GM19372 (cell line): ENCODE measurements around the gene AMFR.

Experiments used
- ATAC-seq: cut with Tn5 transposase; IDR thresholded peaks from one replicate; pipeline ENCODE4 v1.9.1; 2021; ENCODE audit warnings: mild to moderate bottlenecking, low read depth, moderate library complexity; ENCODE audit not compliant: unreplicated experiment

AMFR gene

DNA sequence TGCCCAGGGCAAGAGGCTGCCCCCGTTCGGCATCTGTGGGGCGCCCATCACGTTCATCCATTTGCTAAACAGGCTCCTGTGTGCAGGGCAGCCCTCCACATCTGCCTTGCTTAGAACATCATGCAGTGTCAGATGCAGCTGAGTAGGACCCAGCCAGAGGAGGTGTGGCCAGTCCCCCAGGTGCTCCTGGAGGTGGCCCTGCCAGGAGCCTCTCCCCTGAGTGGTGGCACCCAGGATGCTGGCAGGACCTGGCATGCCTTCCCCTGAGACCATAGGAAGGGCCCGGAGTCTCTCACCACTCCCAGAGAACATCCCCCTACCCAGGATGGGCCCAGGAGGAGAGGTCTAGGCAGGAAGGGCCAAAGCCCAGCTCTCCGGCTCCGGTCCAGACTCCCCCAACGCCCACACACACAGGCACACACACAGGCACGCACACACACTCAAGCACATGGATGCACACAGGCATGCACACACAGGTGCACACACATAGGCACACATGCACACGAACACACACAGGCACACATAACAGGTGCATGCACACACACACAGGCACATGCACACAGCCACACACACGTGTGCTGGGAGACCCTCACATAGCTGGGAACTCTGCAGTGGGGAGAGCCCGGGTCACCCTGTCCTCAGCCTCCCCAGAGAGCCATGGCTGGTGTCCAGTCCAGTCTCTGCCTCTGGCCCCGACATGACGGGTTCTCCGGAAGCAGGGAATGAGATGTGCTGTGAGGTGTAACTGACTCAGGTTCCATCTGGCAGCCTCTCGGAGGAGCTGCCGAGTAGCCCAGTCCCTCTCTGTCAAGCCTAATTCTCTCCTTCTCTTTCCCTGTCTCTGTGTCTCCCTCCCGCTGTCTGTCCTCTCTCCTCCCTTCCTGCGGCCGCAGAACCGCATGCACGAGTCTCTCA is 74.6 kb downstream of the AMFR start:
- ATAC-seq, result no peak

GRCh38 chr16:56349711-56350161 is 75.6 kb downstream of the AMFR start:
- ATAC-seq, result no peak

- ATAC-seq, result no peak
Observed at GRCh38 chr16:56349086-56349415, 76.3 kb downstream of the AMFR start.

GRCh38 chr16:56348168-56349085 is 76.9 kb downstream of the AMFR start:
- no peak for ATAC-seq

DNA sequence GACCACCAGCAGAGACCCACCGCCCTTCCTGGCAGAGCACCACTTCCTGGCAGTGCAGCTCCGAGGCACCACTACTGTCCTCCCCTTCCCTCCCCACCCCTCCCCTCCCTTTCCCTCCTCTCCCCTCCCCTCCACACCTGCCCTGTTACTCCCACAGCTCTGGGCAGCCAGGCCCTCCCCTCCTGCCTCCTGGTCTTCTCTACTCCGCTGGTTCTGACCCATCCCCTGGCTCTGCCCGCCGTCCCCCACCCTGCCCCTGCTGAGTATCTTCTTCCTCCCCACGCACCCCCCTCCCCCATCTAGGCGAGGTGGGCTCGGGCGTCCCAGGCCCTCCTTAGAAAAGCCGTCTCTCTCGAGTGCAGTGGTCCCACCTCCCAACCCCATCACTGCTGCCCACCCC is 77.7 kb downstream of the AMFR start:
- ATAC-seq, result no peak

DNA sequence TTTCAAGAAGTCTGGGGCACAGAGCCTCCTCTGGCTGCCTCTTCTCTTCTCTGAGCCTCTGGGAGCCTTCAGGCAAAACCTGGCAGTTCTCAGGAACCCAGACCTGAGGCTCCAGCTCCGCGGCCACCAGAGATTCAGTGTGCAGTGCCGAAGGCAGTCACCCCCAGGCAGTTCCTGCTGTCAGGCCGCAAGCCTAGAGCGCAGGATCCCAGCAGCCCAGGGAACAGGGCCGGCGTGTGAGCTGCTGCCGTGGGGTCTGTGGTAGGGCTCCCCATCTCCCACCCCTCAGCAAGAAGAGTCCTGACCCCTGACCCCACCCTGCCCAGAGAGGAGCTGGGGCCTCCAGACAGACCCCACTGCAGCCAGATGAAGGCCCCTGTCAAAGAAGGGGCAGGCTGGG is 78.2 kb downstream of the AMFR start:
- no peak for ATAC-seq

GRCh38 chr16:56346131-56346890 is 79.0 kb downstream of the AMFR start:
- ATAC-seq, result no peak

DNA sequence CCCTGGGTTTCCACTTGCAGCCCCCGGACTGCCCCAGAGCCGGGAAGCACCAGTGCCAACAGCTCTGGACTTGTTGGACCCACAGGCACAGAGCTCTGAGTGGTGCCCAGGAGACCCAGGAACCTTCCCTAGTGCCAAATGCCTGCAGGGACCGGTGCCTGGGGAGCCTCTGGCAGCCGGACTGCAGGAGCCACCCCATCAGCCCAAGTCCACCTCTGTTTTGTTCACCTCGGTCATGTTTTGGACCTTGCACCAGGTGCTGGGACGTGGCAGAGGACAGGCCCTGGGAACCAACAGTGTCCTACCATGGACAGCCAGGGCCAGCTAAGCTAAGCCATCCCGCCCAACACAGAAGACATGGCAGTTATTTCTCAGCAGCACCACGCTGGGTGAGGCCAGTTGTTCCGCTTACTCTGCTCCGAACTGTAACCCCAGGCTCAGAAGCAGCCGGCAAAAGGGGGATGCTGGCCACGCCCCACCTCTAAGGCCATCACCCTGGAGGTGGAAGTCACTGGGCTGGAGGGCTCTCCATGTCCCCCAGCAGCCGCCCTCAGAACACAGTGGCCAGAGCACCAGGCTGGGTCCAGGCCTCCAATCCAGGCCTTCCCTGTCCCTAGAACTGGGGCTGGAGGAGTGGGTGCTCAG is 79.8 kb downstream of the AMFR start:
- no peak for ATAC-seq

DNA sequence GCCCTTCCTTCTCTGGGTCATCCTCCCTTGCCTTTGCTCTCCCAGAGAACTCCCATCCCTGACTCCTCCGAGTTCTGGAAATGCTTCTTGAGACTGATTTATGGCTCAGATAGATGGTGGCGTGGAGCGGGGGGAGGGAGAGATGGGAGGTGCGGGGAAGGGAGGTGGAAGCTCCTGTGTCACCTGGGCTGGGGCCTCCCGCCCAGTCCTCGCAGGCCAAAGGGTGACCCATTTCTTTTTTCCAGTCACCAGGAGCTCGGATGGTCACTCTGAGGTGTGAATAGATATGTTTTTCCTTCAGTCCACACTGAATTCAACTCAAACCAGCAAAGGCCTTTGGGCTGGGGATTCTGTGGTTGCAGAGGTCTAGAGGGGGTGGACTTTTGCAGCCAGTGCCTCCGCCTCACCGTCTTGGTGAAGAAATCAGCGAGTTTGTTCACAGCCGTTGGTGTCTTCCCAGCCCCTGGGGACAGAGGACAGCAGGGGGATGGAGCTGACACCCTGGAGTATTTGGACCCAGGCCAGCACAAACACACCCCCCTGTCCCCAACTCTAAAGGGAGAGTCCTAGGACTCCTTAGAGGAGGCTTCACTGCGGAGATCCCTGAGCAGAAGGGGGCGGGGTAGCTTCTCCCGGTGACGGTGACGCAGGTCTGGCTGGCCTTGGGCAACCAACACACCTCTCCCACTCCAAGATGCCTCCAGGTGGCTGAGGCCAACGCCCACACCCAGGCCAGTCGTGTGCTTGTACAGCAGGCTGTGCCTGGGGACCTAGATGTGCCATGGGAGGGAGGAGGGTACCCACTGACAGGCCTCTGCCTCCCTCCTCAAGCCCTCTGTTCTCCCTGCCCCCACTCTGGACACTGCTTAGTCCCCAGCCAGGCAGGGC is 80.6 kb downstream of the AMFR start:
- no peak for ATAC-seq

- ATAC-seq, result no peak
Observed at GRCh38 chr16:56343661-56344517, 81.5 kb downstream of the AMFR start.

- ATAC-seq, result no peak
Observed at GRCh38 chr16:56341656-56342399, 83.5 kb downstream of the AMFR start.

- no peak for ATAC-seq
Observed at GRCh38 chr16:56340864-56341365, 84.4 kb downstream of the AMFR start.

DNA sequence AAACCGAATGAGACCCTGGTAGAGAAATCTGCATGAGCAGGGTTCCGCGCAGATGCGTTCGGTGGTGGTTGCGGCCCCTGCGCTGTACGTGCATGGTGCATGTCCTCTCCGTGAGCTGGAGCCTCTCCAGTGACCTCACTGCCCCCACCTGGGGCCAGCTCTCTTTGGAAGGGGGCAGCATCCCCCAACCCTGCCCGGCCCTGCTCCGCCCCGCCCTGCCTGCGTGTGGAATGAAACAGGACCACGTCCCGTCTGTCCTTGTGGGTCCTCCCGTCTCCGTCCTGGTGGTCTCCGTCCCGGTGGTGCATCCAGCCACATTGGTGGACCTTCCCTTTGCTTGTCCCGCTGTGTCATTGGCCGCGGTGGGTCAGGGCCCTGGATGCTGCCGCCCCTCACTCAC is 84.9 kb downstream of the AMFR start:
- no peak for ATAC-seq

GRCh38 chr16:56339431-56340195 is 85.7 kb downstream of the AMFR start:
- ATAC-seq, result no peak

DNA sequence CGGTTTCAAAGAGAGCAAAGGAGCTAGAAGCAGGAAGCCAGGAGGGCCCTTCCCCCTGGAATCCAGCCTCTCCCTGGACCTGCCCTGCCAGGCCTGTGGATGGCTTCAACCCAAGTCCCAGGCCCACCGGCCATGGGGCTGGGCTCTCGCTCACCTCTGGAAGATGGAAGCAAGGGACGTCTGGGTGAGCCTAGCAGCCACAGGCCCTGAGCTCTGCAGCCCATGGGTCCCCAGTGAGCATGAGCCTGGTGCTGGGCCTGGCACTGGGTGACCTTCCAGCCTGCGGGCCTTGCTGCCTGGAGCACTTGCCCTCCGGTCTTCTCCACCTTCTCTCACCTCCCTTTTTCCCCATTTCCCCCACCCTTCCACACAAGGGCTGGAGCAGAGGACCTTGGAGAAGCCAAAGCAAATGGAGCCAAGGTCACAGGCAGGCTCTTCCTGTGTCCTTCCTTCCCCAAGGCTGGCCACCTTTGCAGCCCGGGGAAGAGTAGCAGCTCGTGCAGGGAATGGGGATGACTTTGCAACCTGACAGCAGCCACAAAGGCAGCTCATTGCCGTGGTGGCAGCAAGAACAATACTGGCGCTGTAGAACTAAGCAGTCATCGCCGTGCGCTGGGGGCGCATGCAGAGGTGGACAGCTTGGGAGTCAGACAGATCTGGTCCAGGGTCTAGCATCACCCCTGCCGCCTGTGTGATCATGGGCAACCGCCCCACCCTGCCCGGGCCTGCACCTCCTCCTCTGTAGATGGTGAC is 86.6 kb downstream of the AMFR start:
- ATAC-seq, result no peak

DNA sequence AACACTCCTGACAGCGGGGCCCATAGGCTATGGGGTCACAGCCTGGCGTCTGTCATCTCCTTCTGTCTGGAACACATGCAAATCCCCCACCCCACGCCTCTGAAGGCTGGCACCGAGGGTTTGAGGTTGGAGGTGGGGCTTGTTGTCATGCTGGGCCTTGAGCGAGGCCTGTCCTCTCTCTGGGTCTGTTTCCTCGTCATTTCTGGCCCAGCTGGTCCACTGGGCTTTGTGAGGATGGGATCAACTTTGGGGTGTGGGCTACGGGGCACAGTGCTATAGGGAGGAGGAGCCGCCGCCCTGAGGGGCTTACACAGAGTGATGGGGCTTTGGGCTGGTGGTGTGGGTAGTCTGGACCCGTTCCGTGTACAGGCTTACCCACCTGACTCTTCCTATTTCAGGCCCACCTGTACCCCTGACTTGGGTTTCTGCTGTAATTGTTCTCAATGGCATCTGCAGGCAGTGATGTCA is 87.5 kb downstream of the AMFR start:
- no peak for ATAC-seq
